HG03135 (cell line): ENCODE data around the gene RGL1.

ENCODE experiments used
- ATAC-seq: cut with Tn5 transposase; IDR thresholded peaks from one replicate; pipeline ENCODE4 v1.9.1; 2021; ENCODE audit warnings: mild to moderate bottlenecking, moderate library complexity; ENCODE audit not compliant: unreplicated experiment

Gene RGL1

DNA sequence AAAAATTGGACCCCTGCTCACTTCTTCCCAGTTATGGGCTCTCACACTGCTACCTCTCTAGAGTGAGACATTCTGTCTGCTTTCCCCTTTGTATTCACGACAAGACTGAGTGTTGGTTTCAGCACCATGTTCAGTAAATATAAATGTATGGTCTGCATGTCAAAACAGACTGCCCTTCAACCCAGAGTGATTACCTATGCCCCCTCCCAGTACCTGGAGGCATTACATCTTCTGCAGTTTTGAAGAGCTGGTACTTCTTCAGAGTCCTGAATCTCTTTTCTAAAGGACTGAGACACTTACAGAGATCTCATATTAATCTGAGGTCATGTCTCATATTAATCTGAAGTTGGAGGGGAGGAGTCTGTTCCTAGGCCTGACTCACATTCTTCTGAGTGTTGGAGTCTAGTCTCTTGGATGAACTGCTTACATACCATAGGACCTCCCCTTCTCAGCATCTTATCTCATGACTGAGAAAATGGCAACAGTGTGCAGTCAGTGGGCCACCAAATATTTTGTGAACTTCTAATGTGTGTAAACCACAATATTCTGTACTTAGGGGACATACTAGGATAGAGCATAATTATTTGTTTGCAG is 80.3 kb downstream of the RGL1 start:
- no peak for ATAC-seq

GRCh38 chr1:183886083-183886828 is 81.3 kb downstream of the RGL1 start:
- no peak for ATAC-seq

DNA sequence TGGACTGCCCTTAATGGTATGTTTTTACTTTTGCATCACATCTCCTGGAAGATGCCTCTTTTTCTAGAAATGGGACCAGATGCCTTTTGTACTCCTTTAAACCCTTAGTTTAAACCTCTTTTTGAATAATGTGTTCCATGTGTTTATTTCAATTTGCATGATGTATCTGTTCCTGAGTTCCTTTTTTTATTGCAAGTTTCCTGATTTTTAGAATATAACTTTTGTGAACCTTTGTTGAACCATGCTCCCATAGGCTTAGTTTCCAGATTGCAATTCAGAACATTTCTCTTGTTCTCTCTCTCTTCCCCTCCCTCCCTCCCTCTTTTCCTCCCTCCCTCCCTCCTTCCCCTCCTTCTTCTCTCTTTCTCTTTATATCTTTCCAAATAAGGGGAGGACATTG is 81.9 kb downstream of the RGL1 start:
- ATAC-seq = no peak

GRCh38 chr1:183887826-183888819 is 83.2 kb downstream of the RGL1 start:
- no peak for ATAC-seq

DNA sequence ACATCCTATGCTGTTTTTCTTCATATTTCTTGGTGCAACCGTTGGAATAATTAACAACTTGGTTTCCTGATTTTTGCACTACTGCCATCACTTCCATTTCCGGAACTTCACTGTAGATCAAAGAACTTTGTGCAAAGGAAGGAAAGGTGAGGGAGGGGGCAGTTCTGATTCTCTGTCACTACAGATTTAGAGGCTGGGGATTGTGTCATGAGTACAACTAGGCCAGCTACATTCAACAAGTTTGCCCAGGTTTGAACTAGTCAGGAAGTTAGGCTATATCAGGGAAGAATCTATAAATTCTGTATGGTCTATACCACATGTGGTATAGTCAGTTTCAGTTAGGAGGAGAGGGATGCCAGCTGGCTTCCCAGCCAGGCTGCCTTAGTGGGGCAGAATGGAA is 84.2 kb downstream of the RGL1 start:
- no peak for ATAC-seq

- ATAC-seq = no peak
Observed at GRCh38 chr1:183891158-183891856, 86.4 kb downstream of the RGL1 start.

DNA sequence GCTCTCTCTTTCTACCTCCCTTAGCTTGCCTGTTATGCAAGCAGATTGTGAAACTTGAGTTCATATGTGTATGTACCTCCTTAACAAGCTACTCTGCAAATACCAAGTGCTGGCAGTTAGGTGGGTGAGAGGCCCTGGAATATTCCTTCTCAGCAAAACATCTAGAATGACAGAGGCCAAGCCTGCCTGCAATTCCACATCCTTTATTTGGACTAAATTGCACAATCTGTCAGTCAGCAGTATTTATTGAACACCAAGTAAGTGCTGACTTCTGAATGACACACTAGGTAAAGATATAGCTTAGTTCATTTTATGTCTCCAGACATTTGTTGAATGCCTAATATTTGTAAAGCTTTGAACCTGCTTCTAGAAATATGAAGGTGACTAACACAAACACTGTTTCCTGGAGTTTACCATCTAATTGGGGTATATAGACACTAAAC is 87.5 kb downstream of the RGL1 start:
- no peak for ATAC-seq

DNA sequence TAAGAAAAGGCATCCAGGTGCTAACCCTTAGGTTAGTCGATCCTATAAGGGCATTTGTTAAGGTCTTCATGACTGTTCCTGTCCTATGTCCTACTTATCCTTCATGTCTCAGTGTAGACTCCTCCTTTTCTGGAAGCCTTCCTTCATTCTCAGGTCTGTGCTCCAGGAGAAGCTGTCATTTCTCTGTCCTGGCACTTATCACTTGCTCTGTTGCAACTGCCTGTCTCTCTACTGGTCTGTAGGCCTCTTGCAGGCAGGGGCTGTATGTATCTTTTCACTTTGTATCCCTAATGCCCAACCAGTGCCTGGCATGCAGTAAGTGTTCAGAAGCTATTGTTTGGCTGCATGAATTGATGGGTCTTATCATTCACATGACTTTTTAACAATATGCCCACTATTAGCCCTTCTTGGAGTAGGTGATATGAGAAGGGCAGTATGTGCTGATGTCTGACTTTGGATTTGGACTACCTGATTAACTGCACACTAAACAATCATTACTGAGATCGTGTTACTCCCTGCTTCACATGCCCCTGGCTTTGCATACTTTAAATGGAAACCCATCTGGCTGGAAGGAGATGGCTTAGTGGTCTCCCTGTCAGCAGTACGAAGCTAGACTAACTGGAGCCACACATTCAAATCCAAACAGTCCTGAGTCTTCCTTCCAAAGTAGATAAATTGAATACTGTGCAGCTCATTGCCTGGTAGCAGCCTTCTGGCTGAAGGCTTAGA is 88.8 kb downstream of the RGL1 start:
- no peak for ATAC-seq

- no peak for ATAC-seq
Observed at GRCh38 chr1:183894290-183894565, 89.3 kb downstream of the RGL1 start.

GRCh38 chr1:183896466-183897048 is 91.6 kb downstream of the RGL1 start:
- no peak for ATAC-seq

DNA sequence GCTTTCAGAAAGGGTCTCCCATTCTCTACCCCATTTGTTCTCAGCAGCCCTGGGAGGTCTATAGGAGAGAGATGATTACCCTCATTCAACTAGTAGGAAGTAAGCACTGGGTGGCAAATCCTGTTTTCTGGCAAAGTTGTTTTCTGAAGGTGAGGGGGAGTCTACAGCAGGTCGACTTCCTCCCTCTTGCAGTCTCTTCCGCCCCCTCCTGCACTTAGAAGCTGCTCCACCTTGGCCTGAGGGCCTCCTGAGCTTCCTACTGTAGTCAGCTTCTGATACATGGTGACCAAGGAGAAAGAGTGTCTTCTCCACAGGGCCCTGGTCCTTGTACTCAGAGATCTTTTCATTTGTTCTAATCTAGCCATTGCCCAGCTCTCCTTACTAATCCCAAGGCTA is 93.1 kb downstream of the RGL1 start:
- peak; percentile 19 for ATAC-seq

DNA sequence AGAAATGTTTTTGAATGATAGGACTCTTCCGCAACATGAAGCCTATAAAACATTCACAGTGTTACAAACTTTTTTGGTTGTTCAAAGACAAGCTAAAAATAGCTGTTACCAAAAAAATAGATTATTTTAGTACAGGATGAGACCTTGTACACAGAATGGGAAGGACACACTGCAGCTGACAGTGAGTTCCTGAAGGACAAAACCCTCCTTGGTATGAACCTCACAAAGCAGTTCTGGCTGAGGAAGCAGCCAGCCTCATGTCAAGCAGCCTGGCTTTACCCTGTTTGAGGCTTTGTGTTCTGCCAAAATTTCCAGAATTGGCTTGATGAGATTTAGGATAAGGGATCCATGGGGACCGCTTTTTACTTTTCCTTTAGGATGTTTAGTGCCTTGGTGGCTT is 93.7 kb downstream of the RGL1 start:
- ATAC-seq = no peak

- ATAC-seq = no peak
Observed at GRCh38 chr1:183901748-183902330, 96.9 kb downstream of the RGL1 start.

GRCh38 chr1:183903101-183903500 is 98.2 kb downstream of the RGL1 start:
- ATAC-seq = no peak

DNA sequence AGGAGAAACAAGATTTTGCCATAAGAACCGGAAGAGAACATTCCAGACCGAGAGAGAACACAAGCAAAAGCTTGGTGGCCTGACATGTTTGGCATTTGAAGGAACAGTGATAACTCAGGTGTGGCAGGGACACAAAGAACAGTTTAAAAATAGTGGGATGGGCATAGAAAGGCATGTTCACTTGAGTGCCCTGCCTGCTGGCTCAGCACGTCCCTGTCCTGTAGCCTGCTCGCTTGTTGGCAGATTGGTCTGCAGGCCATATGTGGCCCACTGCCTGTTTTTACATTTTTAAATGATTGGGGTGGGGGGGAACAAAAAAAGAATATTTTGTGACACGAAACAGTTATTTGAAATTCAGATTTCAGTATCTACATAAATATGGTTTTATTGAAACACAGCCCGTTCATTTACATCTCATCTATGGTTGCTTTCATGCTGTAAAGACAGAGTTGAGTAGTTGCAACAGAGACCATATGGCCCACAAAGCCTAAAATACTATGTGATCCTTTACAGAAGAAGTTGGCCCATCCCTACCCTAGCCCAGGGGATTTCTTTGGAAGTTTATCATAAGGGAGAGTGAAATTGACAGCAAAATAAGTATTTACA is 100.7 kb downstream of the RGL1 start:
- no peak for ATAC-seq

DNA sequence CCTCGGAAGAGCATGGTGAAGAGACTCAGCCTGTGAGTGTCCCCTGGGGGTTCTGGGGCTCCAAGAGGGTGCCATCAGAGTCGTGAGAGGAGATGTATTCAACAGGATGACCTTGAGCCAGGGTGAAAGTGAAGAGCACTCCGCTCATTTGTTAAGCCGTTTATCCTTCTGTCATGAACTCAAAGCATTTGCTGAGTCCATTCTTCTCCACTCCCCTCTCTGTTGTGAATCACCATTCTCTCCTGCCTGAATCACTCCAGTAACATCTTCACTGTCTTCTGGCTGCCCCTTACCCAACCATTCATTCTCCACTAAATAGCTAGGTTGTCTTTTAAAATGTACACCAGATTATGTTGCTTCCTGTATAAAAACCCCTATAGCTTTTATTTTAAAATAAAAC is 102.2 kb downstream of the RGL1 start:
- no peak for ATAC-seq

DNA sequence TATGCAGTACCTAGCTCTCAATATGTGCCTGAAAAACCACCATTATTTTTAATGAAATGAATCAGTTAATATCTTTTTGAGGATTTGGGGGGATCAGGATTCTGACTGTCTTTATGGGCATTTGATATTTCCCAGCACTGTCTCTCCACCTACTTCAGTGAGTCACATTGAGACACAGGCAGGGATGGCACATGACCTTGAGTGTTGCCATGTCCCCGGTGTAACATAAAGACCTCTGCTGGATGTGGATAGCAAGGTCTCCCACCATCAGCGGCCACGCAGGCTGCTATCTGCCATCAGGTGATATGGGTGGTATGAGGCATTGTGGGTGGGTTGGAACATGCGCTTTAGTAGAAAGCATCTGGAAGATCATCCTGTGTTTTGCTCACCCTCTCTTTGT is 103.2 kb downstream of the RGL1 start:
- ATAC-seq = no peak

- ATAC-seq = no peak
Observed at GRCh38 chr1:183909672-183910071, 104.8 kb downstream of the RGL1 start.

DNA sequence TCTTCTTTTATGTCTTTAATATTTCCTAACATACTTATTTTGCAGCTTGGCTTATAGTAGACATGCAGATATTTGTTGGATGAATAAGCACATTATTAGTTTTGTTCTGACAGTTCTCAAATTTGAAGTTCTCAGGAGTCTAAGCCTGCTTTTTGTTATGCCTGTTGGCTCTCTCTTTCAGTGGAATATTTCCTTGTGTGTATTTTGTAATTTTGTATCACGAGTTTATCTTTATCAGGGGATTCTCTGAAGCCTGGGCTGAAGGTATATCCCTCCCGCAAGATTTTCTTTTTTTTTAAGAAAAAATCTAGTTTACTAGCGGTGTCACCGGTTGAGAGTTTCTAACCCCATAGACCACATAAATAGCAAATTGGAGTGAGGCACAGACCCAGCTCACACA is 105.9 kb downstream of the RGL1 start:
- ATAC-seq = no peak
